ENCODE measurements around the gene DAAM1.

GRCh38 chr14:59283361-59283760 lies 94.9 kb downstream of the DAAM1 start:
- TF ChIP-seq CTCF (IDR thresholded peaks at IDR 0.05) (no peak), EZH2 (IDR thresholded peaks at IDR 0.05) (no peak), EZH2phosphoT487 (IDR thresholded peaks at IDR 0.05) (no peak)
